ENCODE measurements around the gene C15orf39. TPM values are rescaled to one million over a fixed set of nuclear protein-coding genes. Genes with fewer than 3 reads are reported as not detected.
"Not testable (repeated sequence)": the region's sequence is repeated elsewhere in the genome, so short reads cannot be mapped to it uniquely, and the experiment has no call there.

Gene C15orf39
- polyA plus RNA-seq, 5 donors = 7.2 to 17.3 (median 10.7) TPM

DNA sequence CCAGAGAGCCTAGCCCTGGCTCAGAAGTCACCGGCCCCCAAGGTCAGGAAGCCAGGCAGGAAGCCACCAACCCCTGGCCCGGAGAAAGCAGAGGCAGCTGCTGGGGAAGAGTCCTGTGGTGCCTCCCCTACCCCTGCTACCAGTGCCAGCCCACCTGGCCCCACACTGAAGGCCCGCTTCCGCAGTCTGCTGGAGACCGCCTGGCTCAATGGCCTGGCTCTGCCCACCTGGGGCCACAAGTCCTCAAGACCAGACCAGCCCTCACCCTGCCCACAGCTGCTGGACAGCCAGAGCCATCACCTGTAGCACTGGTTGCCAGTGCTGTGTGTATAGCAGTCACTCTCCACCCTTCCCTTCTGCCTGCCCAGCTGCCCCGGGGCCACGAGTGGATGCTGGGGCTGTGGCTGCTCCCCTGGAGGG lies 9.1 kb downstream of the C15orf39 start:
- DNase-seq = no peak

DNA sequence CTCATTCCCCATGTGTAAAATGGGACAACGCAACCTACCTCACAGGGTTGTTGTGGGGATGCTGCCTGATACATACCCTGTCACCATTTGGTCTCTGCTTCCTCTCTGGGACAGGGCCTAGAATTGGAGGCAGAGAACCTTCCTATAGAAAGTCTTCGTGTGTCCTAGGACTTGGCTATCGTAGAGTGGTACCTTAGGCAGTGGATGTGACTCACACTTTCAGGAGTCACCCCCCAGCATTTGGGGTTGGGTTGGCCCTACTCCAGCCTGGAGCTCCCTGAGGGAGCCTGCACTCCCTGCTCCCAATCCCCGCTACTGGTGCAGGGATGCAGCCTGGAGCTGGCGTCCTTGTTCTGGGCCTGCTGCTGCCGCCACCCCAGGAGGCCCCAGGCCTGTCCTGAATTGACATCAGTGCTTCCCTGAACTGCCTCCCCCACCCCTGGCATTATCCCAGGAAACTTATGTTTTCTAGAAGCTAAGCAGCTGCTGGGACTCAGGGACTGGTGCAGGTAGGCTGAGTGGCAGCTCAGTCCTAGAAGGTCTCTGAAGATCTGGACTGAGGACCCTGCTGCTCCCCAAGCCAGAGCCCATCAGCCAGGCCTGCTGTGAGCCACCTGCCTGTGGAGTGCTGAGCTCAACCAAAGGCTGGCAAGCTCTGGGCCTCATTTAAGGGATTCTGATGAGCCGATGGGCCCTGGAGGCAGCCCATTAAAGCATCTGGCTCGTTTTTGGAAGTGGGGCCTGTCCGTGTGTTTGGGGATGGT lies 9.9 kb downstream of the C15orf39 start:
- DNase-seq = no peak

DNA sequence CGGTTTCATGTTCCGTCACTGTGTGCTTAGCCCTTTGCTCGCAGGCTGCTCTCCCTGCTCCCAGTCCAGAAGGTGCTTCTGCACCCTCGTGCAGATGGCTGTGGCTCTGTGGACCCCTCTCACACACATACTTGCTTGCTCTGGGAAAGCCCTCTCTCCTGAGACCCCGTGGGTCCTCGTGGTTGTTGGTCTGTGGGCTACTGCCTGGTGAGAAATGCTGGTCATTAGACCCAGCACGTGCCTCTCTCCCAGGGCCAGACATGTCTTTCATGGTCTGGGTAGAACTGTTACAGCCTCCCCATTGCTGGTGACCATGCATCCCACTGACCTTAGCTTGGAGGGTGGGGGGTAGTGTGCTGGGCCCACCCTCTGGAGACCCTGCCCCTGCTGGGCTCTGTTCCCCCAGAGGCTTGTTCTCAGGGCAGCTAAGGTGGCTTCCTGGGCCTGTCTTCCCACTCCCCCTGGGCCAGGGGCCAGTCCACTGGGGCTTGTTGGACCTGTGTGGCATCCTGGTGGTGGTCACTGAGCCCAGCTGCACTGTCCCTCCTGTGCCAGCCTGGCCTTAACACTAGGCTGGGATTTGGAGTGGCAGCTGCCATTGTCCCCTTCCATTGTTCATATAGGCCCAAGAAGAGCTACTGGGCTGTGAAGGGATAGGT lies 10.6 kb downstream of the C15orf39 start:
- no peak for DNase-seq

DNA sequence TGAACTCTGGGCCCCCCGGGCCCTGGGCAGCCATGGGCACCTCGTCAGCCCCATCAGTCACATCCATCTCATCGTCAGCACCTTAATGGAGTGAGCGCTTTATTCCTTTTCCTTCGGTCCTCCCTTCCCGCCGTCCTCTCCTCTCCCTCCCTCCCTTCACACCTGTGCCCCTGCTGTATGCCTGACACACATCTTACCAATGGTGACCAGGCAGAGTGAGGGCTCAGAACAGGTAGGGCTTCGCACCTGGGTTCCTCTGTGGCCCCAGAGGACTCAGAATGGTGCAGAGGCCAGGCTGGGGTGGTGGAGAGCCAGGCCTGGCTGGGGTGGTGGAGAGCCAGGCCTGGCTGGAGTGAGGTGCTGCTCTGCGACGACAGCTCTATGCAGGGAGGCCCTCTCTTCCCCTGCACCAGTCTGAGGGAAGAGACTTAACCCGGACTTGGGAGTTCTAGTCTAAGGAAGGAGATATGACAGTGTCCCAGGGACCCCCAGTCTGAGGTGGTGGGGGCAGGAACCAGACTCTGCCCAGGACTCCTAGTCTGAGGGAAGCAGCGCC lies 11.6 kb downstream of the C15orf39 start:
- no peak for DNase-seq

DNA sequence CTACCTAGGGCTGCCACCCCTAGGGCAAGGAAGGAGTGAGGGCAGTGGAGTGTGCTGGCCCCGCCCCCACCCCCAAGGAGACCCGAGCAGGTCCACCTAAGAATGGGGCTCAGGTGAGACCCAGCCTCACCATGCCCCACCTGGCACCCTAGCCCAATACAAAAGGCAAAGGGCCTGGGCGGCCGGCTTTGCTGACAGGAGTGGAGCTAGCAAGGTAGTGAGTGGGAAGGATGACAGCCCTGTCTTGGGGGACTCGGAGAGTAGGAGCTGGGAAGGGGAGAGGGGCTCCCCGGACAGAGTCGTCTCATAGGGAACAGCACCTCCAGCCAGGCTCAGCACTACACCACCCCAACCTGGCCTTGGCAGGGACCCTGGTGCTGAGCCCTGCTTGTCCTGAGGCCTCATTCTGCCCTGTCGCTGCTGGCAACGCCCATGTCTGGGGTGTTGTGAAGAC lies 12.1 kb downstream of the C15orf39 start:
- DNase-seq = no peak

DNA sequence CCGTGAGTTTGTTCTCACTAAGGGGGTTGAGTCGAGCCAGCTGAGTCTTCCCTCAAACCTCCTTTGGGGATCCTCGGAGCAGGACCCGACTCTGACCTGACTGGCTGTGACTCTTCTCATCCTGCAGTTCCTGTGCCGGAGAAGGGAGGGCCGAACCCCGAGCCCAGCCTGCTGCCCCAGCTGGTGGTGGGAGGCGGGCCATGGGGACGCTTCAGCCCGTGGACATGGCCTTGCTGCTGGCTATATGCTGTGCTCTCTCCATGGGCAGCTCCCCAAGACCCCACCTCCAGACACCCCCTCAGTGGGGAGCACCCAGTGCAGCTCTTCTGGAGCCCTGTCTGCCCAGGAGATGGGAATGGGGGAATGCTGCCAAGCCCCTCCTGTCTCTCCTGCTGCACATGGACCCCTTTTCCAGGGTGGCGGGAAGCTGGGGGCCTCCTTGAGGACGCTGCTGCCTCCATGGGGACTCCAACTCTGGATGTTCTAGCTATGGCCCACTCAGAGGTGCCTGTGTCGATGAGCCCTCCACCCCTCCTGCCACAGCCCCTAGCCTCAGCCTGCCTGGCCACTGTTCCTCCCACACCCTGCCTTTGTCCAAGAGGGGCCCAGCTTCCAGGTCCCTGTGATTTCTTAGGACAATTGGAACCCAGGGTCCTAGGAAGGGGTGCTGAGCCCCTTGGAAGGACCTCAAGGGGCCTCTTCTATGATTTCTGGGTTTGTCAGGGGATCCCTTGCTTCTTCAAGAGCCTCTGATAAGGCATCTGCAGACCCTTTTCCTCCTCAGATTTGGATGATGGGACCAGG lies 12.8 kb downstream of the C15orf39 start:
- DNase-seq = no peak

DNA sequence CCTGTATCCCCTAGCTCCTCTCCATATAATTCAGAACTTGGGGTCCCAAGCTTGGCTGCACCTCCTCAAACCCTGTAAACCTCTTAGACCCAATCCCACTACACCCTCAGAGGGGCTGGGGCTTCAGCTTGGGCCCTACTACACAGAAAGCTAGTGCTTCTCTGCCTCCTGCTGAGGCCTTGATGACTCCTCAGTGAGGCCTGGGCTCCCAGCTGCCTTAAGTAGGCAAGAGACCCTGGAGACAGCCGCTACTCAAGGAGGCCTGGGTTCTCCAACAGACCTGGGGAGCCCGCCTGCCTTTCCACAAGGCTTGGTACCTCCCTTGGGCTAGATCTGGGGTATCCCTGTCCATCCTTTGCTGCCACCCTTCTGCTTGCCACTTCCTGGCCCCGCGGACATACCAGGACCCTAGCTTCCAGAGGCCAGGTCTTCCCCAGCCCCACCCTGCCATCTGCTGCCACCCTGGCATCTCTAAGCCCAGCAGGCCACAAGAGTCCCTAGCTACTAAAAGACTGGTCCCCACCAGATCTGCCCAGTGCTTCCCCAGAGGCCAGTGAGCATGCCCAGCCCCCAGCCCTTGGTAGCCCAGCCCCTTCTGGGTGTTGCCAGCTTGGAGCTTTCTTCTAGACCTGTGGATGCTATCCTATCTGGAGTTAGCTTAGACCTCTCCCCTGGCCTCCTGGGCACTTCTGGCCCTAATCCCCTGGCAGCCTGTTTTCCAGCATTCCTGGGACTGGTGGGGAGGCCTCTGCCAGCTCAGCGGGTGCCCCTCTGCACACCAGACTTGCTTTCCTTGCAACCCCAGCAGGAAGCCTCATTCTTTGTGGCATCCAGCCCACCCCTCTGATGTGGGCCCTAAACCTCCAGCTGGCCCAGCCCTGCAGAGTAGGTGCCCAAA lies 13.7 kb downstream of the C15orf39 start:
- DNase-seq = no peak

DNA sequence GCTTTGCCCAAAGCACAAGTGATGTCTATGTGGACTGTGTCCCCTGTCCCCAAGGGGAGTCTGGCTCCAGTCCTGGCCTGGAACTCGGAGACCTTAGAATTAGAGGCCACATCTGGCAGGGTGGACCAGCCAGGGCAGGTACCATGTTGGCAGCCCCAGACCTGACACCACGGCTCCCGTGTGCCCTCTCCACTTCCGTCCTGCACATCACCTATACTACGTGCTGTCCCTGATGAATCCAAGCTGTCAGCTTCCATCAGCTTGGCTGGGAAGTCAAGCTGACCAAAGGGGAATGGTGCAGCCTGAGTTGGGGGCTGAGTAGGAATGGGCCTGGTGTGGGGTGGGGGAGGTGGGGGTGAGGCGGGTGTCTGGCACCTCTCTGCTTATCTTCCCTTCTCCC lies 15.3 kb downstream of the C15orf39 start:
- DNase-seq = no peak

DNA sequence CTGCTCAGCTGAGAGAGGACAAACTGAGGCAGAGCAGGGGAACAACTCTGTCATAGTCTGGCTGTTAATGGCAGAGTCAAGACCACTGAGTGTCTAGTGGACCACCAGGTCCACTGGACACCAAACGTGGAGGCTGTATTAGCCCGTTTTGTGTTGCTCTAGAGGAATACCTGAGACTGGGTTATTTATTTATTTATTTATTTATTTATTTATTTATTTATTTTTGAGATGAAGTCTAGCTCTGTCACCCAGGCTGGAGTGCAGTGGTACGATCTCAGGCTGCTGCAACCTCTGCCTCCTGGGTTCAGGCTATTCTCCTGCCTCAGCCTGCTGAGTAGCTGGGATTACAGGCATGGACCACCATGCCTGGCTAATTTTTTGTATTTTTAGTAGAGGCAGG lies 15.9 kb downstream of the C15orf39 start:
- not testable (repeated sequence) for DNase-seq

DNA sequence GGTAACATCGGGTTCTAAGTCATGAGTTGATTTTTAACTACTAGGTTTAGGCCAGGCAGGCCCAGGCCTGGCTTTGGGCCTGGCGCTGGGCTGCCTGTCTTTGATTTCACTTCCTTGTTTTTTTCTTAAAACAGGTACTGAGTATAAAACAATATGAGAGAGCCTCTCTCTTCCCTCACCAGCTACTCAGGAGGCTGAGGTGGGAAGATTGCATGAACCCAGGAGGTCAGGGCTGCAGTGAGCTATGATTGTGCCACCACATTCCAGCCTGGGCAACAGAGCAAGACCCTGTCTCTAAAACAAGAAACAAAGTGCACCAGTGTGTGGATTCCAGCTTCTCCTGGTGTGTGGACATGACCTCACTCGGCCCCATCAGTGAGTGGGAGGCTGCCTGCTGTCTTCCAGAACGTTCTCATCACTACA lies 17.8 kb downstream of the C15orf39 start:
- not testable (repeated sequence) for DNase-seq

DNA sequence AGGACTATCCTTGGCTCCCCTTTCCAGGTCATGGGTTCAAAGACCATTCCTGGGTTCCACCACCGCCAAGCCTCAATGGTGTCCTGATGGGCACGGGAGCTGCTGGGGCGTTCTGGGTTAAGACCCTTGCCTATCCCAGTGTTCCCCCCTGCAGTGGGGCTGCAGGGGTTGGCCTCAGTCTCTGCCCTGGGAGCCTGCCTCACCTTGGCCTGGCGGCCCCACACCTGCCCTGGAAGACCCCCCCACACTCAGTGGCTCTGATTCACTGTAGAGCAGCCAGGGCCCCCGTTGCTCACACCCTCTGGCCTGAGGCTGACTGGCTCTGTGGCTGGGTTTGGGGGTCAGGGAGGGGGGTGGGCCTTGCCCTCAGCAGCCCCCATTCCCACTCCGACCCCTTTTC lies 22.0 kb downstream of the C15orf39 start:
- no peak for DNase-seq

DNA sequence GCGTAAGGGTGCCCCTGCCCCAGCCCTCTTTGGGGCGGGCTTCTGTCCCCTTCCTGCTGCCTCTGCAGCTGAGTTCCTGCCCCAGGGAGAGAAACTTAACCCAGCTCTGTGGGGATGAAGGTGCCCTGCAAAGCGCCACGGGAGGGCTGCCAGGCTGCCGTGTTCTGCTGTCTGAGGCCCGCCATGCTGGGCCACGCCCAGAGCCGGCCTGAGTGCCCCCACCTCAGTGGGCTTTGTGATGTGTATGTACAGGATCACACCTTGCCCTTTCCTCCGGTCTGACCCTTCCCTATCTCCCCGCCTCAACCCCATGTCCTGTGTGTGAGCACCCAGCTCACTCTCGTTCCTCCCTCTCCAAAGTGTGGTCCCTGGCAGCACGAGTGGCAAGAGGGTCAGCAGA lies 22.6 kb downstream of the C15orf39 start:
- no peak for DNase-seq

DNA sequence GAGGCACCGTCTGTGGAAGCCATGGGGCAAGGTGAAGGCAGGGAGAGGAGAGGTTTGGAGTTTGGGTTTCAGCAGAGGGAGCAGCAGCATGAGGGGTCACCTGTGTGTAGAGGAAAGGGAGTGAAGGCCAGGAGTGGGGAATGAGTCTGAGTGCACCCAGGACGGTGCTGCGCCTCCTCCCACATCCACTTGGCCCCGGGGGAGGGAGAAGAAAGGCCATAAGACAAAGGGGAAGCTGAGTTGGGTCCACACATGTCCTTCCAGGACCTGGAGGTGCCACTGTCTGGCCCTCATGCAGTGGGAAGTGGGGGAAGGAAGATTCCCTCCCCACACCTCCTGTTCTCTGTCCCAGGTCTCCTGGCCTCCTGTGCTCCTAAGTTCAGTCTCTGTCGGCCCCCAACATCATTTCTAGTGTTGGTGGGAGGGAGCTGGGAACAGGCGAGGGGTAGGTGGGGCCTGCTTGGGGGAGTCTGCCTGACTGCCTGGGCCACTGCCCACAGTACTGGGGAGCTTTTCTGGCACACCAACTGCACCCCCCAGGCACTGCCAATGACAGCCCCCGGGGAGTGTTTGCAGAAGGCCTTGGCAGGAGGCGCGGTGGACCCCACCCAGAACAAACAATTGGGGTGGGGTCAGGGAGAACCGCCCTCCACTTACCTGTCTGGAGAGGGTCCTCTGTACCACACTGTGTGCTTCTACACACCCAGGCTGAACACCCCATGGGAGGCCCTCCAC lies 23.6 kb downstream of the C15orf39 start:
- DNase-seq = not testable (repeated sequence)

DNA sequence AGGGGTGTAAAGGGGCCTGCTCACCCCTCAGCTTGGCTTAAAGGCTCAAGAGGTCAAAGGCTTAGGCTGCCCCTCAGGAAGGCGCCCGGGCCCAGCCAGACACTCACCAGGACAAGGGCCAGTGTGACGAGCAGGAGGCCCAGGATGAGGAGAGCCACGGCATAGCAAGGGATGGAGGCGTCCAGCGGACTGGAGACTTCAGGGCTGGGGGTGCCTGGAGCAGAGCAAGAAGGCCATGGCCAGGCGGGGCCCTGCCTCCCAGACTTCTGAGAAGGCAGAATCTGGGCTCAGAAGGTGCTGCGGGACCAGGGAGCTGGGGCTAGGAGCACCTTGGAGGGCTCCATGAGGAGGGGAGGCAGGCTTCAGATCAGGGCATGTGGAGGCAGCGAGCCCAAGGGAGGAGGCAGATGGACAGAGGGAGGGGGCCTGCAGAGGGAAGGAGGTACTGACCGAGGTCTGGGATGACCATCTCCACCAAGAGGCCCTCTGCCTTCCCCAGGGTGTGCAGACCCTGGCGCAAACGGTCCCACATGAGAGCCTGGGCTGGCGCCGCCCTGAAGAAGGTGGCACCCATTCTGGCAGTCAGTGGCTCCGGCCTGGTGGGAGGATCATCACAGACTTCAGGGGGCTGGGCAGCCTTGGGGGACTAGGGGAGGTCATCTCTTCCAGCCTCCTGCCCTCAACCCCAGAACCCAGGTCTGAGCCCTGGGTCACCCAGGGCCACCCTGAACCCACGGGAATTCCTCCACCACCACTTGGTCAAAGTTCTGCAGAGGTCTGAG lies 24.5 kb downstream of the C15orf39 start:
- DNase-seq = no peak

DNA sequence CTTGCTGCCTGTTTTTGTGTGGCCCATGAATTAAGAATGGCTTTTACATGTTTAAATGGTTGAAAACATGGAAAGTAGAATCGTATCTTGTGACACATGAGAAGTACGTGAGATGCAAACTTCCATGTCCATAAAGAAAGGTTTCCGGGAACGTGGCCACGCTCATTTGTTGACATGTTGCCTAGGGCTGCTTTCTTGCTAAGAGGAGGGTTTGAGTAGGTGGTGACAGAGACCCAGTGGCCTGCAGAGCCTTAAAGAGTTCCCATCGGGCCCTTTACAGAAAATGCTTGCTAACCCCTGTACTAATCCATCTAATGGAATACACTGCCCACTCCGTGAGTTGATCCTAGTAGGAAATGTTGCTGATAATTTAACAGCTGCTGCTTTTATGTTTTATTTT lies 25.4 kb downstream of the C15orf39 start:
- DNase-seq = not testable (repeated sequence)

DNA sequence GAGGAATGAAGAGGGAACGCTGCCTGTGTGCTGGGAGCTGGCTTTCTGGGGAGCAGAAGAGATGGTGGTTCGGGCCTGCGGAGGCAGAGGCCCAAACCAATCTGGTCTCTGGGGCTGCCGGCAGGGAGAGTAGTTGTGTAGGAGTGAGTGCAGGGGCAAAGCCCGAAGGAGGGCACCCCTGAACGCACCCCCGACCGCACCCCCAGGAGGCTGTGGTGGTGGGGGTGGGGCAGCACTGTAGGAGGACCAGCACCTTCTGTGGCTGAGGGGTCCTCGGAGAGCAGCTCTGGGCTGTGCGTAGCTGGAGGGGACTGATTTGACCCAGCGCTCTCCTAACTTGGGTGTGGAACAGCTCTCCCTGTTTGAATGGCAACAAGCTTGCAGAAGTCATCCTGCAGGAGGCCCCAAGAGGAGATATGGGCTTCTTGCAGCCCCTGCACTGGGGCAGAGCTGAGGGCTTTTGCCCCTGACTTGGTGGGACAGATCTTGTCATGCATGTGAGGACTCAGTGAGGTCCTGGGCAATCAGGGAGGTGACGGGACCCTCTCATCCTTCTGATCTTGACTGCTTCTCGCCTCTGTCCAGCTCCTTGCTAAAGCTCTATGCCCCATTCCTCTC lies 26.1 kb downstream of the C15orf39 start:
- DNase-seq = no peak

DNA sequence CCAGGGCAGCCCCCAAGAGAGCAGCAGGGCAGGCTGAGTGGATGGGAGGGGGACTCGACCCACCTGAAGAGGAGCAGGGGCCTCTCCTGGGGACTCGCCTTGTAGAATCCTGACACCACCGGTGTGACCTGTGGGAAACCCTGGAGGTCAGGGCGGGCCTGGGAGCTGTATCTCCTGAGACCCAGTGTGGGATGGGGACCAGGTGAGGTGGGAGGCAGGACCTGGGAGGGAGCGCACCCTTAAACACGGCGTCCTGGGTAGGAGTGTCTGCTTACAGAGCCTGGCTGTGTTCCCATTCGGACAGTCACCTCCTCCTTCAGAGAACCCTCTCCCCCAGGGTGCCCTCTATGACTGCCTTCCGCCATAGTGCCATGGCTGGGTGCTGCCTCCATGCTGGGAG lies 27.1 kb downstream of the C15orf39 start:
- no peak for DNase-seq

DNA sequence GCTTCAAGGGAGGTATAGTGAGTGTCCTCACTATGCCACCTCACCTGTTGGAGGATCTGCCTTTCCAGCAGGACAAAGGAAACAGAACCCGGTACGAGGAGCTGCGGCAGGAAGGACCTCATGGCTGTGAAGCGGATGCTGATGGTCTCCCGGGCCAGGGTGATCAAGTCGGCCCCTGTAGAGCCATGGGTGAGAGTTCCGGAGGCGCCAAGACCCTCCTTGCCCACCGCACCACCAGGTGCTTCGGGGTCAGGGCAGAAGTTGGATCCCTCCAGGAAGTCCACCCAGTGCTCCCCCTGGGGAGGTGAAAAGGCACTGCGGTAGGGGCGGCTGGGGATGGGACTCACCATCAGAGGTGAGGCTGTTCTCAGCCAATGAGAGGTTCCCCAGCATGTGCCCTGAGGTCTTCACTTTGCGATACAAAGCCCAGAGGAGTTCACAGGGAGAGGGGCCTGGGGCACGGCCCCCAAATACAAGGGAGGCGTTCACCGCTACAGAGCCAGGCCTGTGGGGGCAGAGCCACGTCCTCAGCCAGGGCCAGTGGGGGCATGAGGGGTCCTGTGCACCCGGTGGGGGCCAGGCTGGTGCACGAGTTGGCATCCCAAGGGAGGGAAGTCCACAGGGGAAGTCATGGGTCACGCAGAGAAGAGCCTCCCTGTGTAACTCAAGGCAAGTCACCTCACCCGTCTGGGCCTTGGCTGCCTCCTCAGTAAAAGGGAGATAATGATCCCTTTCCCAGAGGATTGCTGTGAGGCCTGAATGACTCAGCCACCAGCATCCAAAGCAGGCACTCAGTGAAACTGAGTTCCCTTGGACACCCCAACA lies 27.7 kb downstream of the C15orf39 start:
- no peak for DNase-seq
